ENCODE data around the gene SGCA. TPM values are rescaled to one million over a fixed set of nuclear protein-coding genes. Genes with fewer than 3 reads are reported as not detected.

SGCA gene
- total RNA-seq, 1 donor from 2014 or later, result not detected

DNA sequence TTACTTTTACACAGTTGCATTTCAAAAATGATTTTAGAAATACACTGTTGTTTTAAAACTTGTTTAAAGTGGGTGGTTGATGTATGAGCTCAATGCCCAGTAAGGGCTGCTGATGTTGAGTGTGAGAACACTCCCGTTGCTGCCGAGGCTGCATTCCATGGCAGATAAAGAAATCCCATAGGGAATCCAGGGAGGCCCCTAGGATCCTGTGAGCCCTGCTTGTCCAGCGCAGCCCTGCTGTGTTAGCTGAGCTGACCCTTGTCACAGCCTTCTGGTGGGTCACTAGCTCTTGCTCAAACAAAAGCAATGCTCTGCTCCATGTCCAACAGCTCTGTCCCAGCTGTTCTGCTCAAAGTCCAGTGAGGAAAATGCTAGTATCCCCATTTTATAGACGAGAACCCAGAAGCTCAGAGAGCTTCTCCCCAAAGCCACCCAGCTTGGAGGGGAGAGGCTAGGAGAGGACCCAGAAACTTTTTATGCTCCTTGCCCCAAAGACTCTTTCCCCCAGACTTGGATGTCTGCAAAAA lies 54.2 kb downstream of the SGCA start:
- no peak for DNase-seq (ENCODE audit: extremely low read depth, low read depth, low spot score)

DNA sequence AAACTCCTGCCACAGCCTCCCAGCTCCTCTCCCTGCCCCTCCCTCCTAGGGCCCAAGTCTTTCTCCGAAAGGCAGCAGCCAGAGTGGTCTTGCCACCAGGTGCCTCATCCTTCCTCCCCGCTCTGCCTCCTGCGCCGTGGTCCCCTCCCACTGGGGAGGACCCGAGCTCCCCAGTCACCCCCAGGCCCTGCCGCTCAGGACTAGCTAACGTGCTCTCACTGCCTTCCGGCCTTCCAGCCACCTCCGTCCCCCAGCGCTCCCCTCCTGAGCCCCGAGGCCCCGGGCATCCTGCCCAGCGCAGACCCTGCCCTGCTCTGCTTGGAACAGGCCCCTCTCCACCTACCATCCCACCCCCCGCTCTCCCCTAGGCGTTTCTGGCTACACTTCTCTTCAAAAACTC lies 55.0 kb downstream of the SGCA start:
- no peak for DNase-seq (ENCODE audit: extremely low read depth, low read depth, low spot score)

DNA sequence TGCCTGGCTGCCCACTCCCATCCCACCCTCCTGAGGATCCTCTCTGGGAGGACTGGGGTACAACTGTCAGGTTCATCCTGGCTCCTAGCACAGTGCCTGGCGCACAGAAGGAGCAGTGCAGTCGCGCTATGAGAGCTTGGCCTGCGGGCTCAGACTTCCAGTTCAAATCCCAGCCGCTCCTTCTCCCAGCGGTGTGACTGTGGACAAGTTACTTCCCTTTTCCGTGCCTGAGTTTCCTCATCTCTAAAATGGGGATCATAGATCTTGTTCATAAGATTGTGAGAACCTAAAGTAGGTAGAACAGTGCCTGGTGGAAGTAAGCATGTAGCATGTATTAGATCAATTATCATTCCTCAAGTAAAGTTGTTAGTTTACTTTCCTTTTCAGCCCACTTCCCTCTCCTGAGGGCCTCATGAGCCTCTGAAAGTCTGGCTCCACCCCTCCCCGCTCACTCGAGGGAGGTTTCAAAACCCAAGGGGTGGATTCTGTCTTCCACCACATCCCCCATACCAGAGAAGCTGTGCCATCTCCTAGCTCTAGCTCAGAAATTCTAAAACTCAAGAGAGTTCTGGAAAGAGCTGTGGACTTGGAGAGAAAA lies 55.6 kb downstream of the SGCA start:
- DNase-seq (ENCODE audit: extremely low read depth, low read depth, low spot score), result no peak

DNA sequence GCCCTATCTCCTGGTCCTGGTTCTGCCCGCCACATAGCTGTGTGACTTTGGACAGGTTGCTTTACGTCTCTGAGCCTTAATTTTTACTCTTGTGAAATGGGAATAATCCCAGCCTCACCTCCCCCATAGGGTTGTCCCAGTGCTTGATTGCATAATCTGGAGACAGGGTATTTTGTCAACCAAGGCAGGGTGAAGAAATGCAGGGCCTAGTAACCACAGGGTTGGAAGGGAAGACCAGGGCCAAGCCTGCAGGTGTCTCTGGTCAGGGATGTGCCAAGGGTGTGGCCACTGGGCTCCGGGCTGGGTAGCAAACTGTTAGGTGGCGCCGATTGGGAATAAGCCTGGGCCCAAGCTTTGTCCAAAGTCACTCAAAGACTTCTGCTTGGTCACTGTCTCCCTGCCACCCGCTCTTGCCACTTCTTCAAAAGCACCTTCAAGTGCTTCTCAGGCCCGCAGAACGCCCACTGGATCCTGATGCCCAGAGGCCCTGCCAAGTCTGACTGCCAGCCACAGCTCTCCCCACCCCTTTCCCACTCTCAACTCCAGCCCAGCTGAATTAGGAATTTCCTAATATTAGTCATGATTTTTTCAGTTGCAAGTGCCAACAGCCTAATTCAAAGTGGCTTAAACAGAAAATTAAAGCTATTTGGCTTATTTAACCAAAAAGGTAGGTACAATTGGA lies 56.2 kb downstream of the SGCA start:
- no peak for DNase-seq (ENCODE audit: extremely low read depth, low read depth, low spot score)

DNA sequence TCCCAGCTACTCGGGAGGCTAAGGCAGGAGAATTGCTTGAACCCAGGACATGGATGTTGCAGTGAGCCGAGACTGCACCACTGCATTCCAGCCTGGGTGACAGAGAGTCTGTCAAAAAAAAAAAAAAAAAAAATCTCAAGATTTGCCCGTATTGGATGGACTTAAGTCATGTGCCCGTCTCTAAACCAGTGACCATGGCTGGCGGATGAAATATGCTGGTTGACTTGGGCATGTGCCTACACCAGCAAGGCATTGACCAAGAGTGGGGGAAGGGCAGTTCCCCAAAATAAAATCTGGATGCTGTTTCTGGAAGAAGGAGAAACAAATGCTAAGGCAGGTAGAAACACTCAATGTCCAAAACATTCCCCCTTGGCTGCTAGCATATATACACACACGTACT lies 57.1 kb downstream of the SGCA start:
- DNase-seq (ENCODE audit: extremely low read depth, low read depth, low spot score), result no peak

Other genes starting within 250 kb of the SGCA start
- gene DLX4, start 196.8 kb upstream of the SGCA start, total RNA-seq, result not detected in 2 replicates
- gene DLX3, start 170.8 kb upstream of the SGCA start, total RNA-seq, result not detected in 2 replicates
- 331 and 341 TPM in 2 replicates for gene ITGA3, start 109.9 kb upstream of the SGCA start, total RNA-seq
- 23.5 and 26.9 TPM in 2 replicates for gene PDK2, start 70.7 kb upstream of the SGCA start, total RNA-seq
- gene SAMD14, start 35.8 kb upstream of the SGCA start, total RNA-seq, result 9.6 and 24.9 TPM in 2 replicates
- gene PPP1R9B, start 15.3 kb upstream of the SGCA start, total RNA-seq, result 35.6 and 56.6 TPM in 2 replicates
- 118 and 702 TPM in 2 replicates for gene COL1A1, start 35.6 kb downstream of the SGCA start, total RNA-seq
- gene TMEM92, start 108.5 kb downstream of the SGCA start, total RNA-seq, result 0.12 and 0.73 TPM in 2 replicates
- gene XYLT2, start 180.1 kb downstream of the SGCA start, total RNA-seq, result 40.1 and 45.8 TPM in 2 replicates
- gene MRPL27, start 207.2 kb downstream of the SGCA start, total RNA-seq, result 53.6 and 57.3 TPM in 2 replicates
- 2.7 and 3.9 TPM in 2 replicates for gene EME1, start 207.2 kb downstream of the SGCA start, total RNA-seq
- 142 and 157 TPM in 2 replicates for gene LRRC59, start 231.5 kb downstream of the SGCA start, total RNA-seq